ENCODE data around the gene ENO4.

Gene ENO4

GRCh38 chr10:116853287-116853686 lies 4.0 kb downstream of the ENO4 start:
- Histone ChIP-seq H3K4me2 (ENCODE audit: low read depth, low read length, poor library complexity, severe bottlenecking) (no peak overlapping the region), H3K9ac (ENCODE audit: low read length) (no peak overlapping the region), H3K79me2 (ENCODE audit: insufficient read depth, low read length) (no peaks in the 10 kb centered on the region), H3K27me3 (ENCODE audit: low read length) (no peaks in the 10 kb centered on the region), H3K36me3 (ENCODE audit: low read length) (no peaks in the 10 kb centered on the region), H4K20me1 (ENCODE audit: low read depth, low read length) (no peaks in the 10 kb centered on the region), H3K27ac (ENCODE audit: low read depth, low read length) (no peak overlapping the region), H3F3A (ENCODE audit: insufficient read depth) (no peaks in the 10 kb centered on the region), H3K4me3 (ENCODE audit: insufficient read depth, low read length, poor library complexity, severe bottlenecking) (no peak overlapping the region), H3K9me3 (ENCODE audit: insufficient read depth, low read length) (0 out of 2 replicates have a peak, but pooled peaks cover 4% of the 10 kb centered on the region), H2AFZ (ENCODE audit: low read depth, low read length, severe bottlenecking) (no peak overlapping the region), H3K9me2 (replicated peaks; ENCODE audit: insufficient read depth, low read length) (no peaks in the 10 kb centered on the region)
- TF ChIP-seq CTCF (IDR thresholded peaks at IDR 0.05; ENCODE audit: insufficient read depth, low read length, poor library complexity, severe bottlenecking), result no peak
- no peak for TF ChIP-seq EZH2phosphoT487 (conservative IDR thresholded peaks at IDR 0.05; ENCODE audit: low read length)

GRCh38 chr10:116853701-116854100 lies 4.4 kb downstream of the ENO4 start:
- no peaks in the 10 kb centered on the region for H3K9me2 ChIP-seq (replicated peaks; ENCODE audit: insufficient read depth, low read length)
- no peaks in the 10 kb centered on the region for H4K20me1 ChIP-seq (ENCODE audit: low read depth, low read length)
- H3K9me3 ChIP-seq (ENCODE audit: insufficient read depth, low read length), result 0 out of 2 replicates have a peak, but pooled peaks cover 6% of the 10 kb centered on the region
- no peak for TF ChIP-seq EZH2phosphoT487 (conservative IDR thresholded peaks at IDR 0.05; ENCODE audit: low read length)
- no peak for TF ChIP-seq CTCF (IDR thresholded peaks at IDR 0.05; ENCODE audit: insufficient read depth, low read length, poor library complexity, severe bottlenecking)
- H3K4me3 ChIP-seq (ENCODE audit: insufficient read depth, low read length, poor library complexity, severe bottlenecking), result no peak overlapping the region
- no peak overlapping the region for H3K27ac ChIP-seq (ENCODE audit: low read depth, low read length)
- H3K36me3 ChIP-seq (ENCODE audit: low read length), result no peaks in the 10 kb centered on the region
- no peaks in the 10 kb centered on the region for H3K79me2 ChIP-seq (ENCODE audit: insufficient read depth, low read length)
- H3F3A ChIP-seq (ENCODE audit: insufficient read depth), result no peaks in the 10 kb centered on the region
- no peak overlapping the region for H3K9ac ChIP-seq (ENCODE audit: low read length)
- H2AFZ ChIP-seq (ENCODE audit: low read depth, low read length, severe bottlenecking), result no peak overlapping the region
- H3K4me2 ChIP-seq (ENCODE audit: low read depth, low read length, poor library complexity, severe bottlenecking), result no peak overlapping the region
- H3K27me3 ChIP-seq (ENCODE audit: low read length), result no peaks in the 10 kb centered on the region

GRCh38 chr10:116857156-116857555 lies 7.9 kb downstream of the ENO4 start:
- H3K36me3 ChIP-seq (ENCODE audit: low read length), result no peaks in the 10 kb centered on the region
- no peaks in the 10 kb centered on the region for H3F3A ChIP-seq (ENCODE audit: insufficient read depth)
- H3K4me3 ChIP-seq (ENCODE audit: insufficient read depth, low read length, poor library complexity, severe bottlenecking), result no peak overlapping the region
- H3K27me3 ChIP-seq (ENCODE audit: low read length), result no peaks in the 10 kb centered on the region
- H3K27ac ChIP-seq (ENCODE audit: low read depth, low read length), result no peak overlapping the region
- no peak overlapping the region for H2AFZ ChIP-seq (ENCODE audit: low read depth, low read length, severe bottlenecking)
- no peak overlapping the region for H3K9ac ChIP-seq (ENCODE audit: low read length)
- no peaks in the 10 kb centered on the region for H3K79me2 ChIP-seq (ENCODE audit: insufficient read depth, low read length)
- H3K4me2 ChIP-seq (ENCODE audit: low read depth, low read length, poor library complexity, severe bottlenecking), result no peak overlapping the region
- 0 out of 2 replicates have a peak, but pooled peaks cover 6% of the 10 kb centered on the region for H3K9me3 ChIP-seq (ENCODE audit: insufficient read depth, low read length)
- no peaks in the 10 kb centered on the region for H3K9me2 ChIP-seq (replicated peaks; ENCODE audit: insufficient read depth, low read length)
- no peaks in the 10 kb centered on the region for H4K20me1 ChIP-seq (ENCODE audit: low read depth, low read length)
- TF ChIP-seq EZH2phosphoT487 (conservative IDR thresholded peaks at IDR 0.05; ENCODE audit: low read length), result no peak
- TF ChIP-seq CTCF (IDR thresholded peaks at IDR 0.05; ENCODE audit: insufficient read depth, low read length, poor library complexity, severe bottlenecking), result no peak
